Upper lobe of left lung (tissue), 4 donors: ENCODE measurements around the gene USP10.

ENCODE experiments used
- POLR2AphosphoS5 ChIP-seq, 2 donors: sonication (generic); formaldehyde crosslinking; IDR thresholded peaks; one replicate each; pipeline ENCODE4 v1.5.1; 2017; ENCODE audit warnings: antibody characterized with exemption in 2 of 2
- TF ChIP-seq, protein P1 (sequence below), 6 experiments: fragments of 450-650 bp in 4 of 6; fragments of 200-600 bp in 2 of 6; sonication (generic) in 2 of 6; IDR thresholded peaks; one replicate each; pipeline ENCODE4 v1.5.1; 2016 to 2019; ENCODE audit warnings: antibody characterized with exemption in 6 of 6

DNA sequence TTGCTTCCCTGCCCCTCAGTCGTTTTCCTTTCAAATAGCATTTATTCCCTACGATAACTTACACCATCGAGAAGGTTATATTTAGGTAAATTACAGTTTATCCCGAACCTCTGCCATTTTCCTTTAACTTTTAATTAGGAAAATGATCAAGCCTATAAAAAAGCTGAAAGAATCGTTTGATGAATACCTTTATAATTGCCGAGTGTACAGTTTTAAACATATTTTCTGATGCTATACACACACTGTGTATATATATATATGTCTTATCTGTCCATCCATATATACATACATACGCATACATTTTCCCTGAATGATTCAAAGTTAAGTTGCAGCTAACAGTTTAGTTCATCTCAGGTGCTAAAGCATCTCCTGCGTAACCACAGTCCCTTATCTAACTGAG is 63.4 kb downstream of the USP10 start:
- TF ChIP-seq, protein P1, sequence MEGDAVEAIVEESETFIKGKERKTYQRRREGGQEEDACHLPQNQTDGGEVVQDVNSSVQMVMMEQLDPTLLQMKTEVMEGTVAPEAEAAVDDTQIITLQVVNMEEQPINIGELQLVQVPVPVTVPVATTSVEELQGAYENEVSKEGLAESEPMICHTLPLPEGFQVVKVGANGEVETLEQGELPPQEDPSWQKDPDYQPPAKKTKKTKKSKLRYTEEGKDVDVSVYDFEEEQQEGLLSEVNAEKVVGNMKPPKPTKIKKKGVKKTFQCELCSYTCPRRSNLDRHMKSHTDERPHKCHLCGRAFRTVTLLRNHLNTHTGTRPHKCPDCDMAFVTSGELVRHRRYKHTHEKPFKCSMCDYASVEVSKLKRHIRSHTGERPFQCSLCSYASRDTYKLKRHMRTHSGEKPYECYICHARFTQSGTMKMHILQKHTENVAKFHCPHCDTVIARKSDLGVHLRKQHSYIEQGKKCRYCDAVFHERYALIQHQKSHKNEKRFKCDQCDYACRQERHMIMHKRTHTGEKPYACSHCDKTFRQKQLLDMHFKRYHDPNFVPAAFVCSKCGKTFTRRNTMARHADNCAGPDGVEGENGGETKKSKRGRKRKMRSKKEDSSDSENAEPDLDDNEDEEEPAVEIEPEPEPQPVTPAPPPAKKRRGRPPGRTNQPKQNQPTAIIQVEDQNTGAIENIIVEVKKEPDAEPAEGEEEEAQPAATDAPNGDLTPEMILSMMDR (IDR thresholded peaks at IDR 0.05), result no peak
- no peak for TF ChIP-seq POLR2AphosphoS5 (IDR thresholded peaks at IDR 0.05)
